Activated CD8-positive, alpha-beta memory T cell treated with anti-CD3 and anti-CD28 coated beads for 1 hour (primary cell): Measurements from ENCODE around the gene BAHCC1.

Experiments used
- DNase-seq, 2 donors: peaks; one replicate each; pipeline ENCODE4 v3.0.0-alpha.2; 2020; ENCODE audit warnings: low read depth in 1 of 2; ENCODE audit errors: extremely low read depth in 1 of 2

Gene BAHCC1

DNA sequence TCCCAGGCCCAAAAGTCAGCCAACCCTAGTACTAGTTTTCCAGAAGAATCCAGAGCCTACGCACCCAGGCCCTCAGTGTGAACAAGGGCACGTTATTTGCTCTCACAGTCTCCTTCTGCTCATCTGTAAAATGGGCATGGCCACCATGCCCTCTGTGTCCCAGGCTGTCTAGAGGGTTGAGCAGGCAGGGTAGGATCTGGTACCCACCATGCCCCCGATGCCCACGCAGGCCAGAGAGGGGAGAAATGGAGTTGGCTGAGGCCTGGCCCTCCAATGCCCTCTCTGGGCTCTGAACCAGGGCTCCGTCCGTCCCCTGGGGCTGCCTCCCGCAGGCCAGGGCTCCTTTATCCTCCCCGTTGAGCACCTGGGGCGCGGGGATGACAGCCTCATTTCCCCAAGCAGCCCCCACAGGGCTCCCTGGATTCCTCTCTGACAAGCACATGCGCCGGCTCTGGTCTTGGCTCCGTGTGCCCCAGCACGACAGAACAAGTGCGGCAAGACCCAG is 9.1 kb upstream of the BAHCC1 start:
- no peak for DNase-seq

- no peak for DNase-seq
Measured at GRCh38 chr17:81386646-81387099, 8.6 kb upstream of the BAHCC1 start.

DNA sequence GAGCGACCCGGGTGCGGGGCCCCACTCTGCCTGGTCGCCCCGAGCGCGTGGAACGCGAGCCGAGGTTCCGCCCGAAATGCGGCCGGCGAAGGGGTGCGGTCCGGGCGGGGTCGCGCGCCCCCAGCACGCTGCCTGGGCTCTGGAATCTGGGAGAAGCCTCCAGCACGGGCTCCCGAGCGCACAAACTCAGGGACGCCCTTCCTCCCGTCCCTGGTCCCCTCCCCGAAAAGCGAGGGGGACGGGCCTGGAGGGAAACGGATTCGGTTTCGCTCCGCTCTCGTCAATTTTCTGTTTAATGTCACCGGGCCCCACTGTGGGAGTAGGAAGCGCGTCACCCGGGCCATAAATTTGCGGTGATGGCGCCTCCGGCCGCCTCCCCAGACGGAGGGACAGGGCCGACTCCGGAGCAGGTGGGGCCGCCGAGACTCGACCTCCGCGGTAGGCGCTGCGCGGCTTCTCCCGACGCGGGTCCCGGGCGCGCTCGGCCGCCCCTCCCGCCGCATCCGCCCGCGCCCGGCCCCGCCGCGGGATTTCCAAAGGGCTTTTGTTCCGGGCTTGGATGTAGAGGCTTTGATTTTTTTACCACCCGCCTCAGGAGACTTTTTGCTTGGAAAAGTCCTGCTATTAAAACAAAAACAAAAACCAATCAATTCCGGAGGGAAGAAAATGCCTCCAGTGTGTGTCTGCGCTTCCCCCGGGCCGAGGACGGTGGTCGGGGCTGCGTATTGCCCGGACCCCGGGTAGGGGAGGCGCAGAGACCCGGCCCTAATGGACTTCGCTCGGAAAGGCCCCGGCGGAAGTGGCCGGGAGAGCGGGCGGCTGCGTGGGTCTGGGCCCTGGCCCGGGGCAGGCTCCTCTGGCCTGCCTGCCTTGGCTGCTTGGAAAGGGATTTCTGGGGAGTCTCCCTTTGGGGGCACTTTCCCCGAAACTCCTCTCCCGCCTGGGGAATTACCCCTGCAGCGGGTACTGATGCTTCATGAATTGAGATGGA is 7.9 kb upstream of the BAHCC1 start:
- no peak for DNase-seq

DNA sequence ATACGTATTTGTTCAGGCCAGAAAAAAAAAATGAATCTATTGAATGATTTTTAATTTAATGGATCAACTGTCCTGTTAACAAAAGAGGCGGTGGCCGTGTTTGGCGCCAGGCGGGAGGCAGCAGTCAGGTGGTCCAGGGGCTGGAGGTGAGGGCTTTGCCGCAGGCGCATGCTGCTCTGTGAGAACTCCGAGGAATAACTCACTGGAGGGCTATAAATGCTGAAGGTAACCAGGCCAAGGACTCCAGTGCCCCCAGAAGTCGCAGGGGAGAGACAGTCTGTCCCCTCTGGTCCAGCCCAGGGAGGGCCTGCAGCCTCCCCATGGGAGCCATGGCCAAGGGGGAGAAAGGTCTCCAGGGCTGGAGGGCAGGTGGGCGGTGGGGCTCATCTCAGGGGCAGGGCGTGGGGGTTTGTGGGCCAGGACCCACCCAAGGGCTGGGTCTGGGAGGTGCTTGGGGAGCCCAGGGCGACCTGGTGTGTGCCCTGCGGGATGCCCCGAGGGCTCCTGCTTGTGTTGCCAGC is 7.1 kb upstream of the BAHCC1 start:
- no peak for DNase-seq

GRCh38 chr17:81388612-81389367 is 6.5 kb upstream of the BAHCC1 start:
- DNase-seq = no peak

GRCh38 chr17:81389585-81389984 is 5.7 kb upstream of the BAHCC1 start:
- DNase-seq = no peak

DNA sequence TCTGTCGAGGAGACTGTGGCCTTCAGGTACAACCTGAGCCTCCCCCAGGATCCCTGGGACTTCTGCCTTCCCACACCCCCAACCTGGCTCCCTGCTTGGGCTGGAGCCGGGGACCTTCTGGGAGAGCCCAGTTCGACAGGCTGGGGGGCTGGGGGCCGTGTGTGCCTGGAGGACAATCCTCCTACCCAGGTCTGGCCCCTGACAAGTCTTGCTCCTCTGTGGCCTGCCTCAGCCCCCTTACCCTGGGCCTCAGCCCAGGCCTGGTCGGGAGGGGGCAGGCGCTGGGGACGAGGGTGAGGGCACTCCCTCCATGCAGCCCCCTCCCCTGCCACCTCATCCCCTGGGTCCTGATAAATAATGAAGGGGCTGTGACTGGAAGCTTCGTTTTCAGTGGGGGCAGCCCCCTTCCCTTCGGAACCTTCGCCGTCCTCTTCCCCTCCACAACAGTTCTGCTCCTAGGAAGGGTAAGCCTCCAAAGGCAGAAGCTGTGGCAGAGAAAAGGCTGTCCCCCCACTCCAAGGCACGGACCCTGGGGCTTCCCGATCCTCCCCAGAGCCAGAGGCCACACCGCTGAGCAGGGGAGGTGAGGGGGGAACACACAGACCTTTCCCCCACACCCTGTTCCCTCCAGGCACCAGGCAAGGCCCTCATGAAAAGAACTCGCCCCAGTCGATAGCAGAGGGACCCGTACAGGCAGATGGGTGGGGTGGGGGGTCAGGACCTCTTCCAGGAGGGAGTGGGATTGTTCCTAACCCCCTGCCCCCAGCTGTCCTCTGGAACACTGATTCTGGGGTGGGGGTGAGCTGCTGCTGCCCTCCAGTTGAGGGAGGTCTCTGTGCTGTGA is 5.0 kb upstream of the BAHCC1 start:
- DNase-seq = no peak

DNA sequence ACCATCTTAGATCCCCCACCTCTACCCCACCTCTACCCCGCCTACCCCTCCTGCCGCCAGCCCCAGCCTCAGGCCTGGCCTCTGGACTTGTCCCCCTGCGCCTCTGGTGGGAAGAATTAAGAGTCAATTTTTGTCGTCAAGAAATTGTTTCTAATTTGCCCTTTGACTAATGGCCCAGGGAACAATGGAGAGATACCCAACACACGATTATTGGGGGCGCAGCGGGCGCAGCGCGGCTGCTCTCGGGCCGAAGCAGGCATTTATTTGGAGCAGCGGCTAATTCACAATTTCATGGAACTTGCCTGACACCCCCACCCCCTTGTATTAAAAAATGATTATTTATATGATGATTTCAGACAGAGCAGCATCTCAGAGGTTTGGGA is 4.4 kb upstream of the BAHCC1 start:
- DNase-seq = no peak

GRCh38 chr17:81391293-81391935 is 3.8 kb upstream of the BAHCC1 start:
- DNase-seq = no peak

DNA sequence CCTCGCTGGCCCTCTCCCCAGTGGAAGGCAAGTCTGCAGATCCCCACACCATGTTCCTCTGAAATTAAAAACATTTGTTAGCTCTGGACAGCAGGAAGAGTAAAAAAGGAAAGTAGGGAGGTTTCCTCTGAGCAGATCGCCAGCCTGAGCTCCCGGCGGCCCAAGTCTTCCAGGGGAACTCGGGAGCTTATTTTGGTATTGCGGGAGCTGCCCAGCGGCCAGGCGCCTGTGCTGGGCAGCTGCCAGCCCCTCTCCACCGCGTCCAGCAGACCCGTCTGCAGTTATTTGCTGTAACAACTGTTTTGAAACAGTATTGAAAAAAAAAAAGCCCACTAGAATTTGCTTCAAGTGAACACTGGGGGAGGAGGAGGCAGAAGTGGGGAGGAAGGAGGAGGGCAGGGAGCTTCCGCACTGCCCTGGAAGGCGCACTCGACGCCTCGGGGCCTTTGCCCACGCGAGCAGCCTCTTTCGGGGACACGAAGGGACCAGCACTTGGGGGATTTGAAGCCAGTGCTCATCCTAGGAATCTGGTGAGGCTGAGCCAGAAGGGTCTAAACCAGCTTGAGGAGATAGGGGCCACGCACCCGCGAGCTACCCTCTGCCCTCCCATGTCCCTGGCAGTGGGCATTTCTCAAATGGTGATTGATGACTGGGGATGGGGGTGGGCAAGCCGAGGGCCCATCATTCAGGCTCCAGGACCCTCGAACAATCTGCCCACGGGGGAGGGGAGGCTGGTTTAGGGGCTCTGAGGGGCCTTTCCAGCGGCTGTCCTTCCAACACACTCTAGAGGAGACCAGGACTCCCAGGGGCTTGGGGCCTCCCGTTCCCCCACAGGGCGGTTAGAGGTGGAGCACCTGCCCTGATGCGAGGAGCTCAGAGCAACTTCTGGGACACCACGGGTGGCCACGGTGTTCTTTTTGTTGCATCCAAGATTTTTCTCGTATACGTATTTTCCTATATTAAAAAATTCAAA is 3.0 kb upstream of the BAHCC1 start:
- DNase-seq = no peak

DNA sequence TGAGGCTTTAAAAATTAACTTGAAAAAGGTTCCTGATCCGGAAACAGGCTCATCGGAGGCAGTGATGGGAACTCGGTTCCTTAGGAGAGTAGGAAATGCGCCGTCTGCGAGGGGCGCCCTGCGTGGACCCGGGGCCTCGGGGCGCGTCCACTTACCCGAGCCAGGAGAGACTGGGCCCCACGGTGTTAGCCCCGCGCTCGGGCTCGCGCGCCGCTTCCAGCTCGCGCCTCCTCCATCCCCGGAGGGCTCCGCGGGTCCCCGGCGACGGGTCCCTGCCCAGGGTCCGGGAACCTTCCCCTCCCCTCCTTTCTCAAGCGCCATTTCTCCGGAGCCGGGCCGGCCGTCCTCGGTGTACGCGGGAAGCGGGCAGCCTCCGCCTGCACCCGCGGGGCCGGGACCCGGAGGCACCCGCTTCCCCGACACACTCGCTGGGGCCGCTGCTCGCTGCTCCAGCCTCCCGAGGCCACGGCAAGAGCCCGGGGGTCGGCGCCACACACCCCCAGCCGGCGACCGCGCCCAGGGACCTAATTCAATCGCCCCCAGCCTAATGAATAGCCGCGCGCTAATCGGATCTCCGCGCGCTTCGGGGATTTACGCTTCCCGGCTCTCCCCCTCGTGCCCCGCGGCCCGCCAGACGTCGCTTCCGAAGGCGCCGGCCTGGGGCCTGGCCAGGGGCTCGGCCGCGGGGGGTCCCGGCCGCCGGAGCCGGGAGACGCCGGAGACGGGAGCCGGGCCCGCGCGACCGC is 2.2 kb upstream of the BAHCC1 start:
- no peak for DNase-seq

DNA sequence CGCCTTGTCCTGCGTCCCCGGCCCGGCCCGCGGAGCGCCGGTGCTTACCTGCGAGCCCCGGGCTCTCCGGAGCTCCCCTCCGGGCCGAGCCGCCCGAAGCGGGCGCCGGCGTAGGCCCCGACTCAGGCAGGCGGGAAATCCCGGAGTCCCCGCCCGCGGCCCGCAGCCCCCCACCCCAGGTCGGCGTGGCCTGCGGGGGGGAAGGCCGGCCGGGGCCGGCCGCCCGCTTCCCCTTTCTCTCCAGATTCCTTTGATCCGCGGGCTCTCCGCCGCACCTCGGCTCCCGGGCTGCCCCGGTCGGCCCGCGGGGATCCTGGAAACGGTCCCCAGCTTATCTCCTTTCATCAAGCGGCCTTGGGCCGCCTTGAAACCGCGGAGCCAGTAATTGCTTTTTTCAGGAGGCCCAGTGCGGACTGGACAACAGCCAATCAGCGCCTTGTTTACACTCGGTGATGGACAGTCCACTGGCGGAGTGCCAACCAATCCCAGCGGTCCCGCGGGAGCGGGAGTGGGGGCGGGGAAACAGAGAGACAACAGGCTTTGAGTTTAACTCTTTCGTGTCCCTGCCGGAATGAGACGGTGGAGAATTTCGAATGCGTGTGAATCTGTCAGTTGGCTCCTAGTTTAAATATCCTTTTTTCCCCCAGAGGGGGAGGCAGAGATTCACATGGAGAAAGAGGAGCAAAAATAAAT is 1.4 kb upstream of the BAHCC1 start:
- no peak for DNase-seq

DNA sequence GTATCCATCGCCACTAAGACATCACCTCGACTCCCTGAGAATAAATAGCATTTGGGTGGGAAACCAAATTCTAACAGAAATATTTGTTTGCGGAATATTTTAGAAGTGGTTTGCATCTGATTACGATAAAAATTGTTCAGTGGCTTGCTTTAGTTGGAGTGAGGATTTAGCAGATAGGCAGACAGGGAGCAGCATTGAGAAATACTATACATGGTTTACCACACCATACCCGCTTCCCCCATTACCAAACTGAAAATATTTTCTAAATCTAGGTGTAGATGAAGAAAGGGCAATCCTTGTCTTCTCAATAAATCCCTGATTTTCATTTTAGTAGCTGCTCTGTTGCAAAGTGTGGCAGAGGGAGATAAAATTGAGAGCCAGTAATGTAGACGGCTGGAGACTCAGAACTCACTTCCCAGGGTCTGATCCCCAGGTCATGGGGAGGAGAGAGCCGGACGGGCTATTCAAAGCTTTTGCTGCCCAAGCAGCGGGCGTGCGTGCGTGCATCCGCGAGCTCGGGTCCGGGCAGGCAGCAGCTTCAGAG is 808 bp upstream of the BAHCC1 start:
- DNase-seq = no peak

DNA sequence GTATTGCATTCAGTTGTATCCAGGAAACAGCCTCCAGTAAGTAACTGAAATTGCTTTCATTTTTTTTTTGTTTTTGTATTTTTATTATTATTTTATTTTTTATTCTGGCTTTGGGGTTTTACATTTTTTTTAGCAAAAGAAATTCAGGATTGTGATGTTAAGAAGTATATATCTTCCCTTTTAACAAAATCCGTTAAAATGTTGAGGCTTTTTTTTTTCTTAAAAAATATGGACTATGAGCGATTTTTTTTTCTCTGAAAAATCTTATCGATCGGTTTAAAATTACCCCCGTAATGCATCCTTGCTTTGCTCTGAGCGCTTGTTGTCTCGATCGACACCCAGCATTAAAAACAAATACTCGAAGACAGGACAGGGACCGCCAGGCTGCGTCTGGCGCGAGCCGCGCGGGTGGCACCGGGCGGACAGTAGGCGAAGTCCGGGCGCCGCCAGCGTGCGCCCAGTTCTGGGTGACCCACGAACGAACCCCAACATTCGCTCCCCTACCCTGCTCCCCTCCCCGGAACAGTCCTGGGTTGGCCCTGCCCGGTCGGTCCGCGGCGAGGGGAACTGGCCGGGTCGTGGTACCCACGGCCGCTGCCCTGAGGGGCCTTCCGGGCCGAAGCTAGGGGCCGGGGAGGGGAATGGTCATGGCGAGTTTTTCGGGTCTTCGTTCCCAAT is 482 bp downstream of the BAHCC1 start:
- no peak for DNase-seq

- DNase-seq = no peak
Measured at GRCh38 chr17:81396278-81396721, 1.0 kb downstream of the BAHCC1 start.

- no peak for DNase-seq
Measured at GRCh38 chr17:81396722-81397313, 1.6 kb downstream of the BAHCC1 start.
